NB4 (cell line): ENCODE measurements around the gene DOCK3.

Source experiments
- CTCF ChIP-seq: IDR thresholded peaks from one replicate; pipeline ENCODE4 v1.5.1; 2012; ENCODE audit warnings: low read depth, low read length
- POLR2A ChIP-seq: IDR thresholded peaks from 2 replicates; pipeline ENCODE4 v1.6.1; 2011; ENCODE audit warnings: mild to moderate bottlenecking; ENCODE audit not compliant: insufficient read length; ENCODE audit errors: extremely low read depth

- no peak for TF ChIP-seq POLR2A
- no peak for TF ChIP-seq CTCF
These were observed 515.5 kb downstream of the DOCK3 start for GRCh38 chr3:51190199-51190598.
